Ovary (tissue), 3 donors: ENCODE results near the gene TNFRSF19.

ENCODE experiments used
- POLR2A ChIP-seq: fragments of 450-650 bp; IDR thresholded peaks from one replicate; pipeline ENCODE4 v1.6.1; 2017; ENCODE audit warnings: antibody characterized with exemption, mild to moderate bottlenecking, moderate library complexity
- TF ChIP-seq, protein P1 (sequence below), 3 donors: fragments of 450-650 bp in 2 of 3; fragments of 200-600 bp in 1 of 3; IDR thresholded peaks; one replicate each; pipeline versions ENCODE4 v1.5.1 to v1.8.0; 2016 to 2022; ENCODE audit warnings: antibody characterized with exemption in 3 of 3, mild to moderate bottlenecking in 1 of 3
- donor health status: DM: no; HTN: no; CAD: no.

DNA sequence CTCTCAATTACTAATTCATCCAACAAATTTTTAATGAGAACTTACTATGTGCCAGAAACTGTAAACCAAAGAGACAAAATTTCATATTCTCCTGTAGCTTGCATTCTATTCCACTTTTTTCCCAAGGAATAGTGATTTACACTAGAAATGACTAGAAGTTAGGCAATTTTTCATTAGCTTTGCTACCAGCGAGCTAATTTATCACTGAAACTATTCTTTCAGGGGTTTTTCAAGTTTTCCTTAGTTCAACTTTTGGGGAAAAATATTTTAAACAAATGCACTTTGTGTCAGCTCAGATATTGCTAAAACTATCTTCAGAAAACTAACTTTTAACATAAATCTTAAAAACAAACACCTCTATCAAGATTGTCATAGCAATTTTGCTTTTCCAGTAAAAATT lies 5.4 kb downstream of the TNFRSF19 start:
- TF ChIP-seq, protein P1, sequence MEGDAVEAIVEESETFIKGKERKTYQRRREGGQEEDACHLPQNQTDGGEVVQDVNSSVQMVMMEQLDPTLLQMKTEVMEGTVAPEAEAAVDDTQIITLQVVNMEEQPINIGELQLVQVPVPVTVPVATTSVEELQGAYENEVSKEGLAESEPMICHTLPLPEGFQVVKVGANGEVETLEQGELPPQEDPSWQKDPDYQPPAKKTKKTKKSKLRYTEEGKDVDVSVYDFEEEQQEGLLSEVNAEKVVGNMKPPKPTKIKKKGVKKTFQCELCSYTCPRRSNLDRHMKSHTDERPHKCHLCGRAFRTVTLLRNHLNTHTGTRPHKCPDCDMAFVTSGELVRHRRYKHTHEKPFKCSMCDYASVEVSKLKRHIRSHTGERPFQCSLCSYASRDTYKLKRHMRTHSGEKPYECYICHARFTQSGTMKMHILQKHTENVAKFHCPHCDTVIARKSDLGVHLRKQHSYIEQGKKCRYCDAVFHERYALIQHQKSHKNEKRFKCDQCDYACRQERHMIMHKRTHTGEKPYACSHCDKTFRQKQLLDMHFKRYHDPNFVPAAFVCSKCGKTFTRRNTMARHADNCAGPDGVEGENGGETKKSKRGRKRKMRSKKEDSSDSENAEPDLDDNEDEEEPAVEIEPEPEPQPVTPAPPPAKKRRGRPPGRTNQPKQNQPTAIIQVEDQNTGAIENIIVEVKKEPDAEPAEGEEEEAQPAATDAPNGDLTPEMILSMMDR (IDR thresholded peaks at IDR 0.05): no peak
- TF ChIP-seq POLR2A: no peak
